IPS DF 4.7 (cell line): ENCODE data around the gene TBC1D23.
"Not testable (repeated sequence)": the region's sequence is repeated elsewhere in the genome, so short reads cannot be mapped to it uniquely, and the experiment has no call there.

ENCODE experiments used
- DNase-seq: peaks from one replicate; pipeline ENCODE4 v3.0.0-alpha.2; 2013; ENCODE audit warnings: low spot score; ENCODE audit errors: extremely low read depth

Gene TBC1D23

GRCh38 chr3:100256731-100257151 lies 4.1 kb upstream of the TBC1D23 start:
- no peak for DNase-seq

DNA sequence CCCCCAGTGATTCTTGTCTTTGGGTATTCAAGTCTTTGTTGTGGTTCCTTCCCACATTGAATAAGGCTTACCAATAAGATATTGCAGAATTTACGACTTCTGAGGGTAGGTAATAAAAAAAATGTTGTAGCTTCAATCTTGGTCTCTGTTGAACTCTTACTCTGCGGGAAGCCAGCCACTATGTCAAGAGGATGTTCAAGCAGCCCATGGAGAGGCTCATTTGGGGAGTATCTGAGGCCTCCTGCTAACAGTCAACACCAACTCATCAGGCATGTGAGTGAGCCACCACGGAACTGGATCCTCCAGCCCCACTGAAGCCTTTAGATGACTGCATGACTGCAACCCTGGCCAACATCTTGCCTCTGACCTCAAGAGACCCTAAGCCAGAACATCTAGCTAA lies 3.2 kb upstream of the TBC1D23 start:
- no peak for DNase-seq

DNA sequence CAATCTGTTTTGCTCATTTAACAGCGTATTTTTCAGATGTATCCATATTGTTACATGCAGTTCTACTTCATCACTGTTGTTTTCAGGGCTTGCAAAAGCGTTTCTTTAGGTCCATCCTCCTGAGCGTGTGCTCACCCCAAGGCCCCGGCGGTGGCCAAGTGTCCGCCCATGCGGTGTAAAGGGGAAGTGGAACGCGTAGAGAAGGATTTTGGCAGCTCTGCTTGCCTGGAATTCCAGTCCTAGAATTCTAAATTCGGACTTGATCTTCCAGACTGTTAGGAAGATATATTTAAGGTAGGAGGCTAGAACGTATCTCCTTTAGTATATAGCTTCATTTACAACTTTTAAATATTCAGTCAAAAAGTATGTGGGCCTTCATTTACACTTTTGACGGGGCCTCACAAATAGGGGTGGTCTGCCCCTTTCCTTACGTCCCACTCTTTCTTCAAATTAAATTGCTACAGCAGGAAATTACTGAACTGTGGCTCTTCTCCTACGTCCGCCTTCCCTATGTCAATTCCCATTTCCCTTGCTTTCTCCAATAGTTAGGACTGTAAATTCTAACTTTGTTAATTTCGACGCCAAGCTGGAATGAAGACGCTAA lies 609 bp upstream of the TBC1D23 start:
- no peak for DNase-seq

DNA sequence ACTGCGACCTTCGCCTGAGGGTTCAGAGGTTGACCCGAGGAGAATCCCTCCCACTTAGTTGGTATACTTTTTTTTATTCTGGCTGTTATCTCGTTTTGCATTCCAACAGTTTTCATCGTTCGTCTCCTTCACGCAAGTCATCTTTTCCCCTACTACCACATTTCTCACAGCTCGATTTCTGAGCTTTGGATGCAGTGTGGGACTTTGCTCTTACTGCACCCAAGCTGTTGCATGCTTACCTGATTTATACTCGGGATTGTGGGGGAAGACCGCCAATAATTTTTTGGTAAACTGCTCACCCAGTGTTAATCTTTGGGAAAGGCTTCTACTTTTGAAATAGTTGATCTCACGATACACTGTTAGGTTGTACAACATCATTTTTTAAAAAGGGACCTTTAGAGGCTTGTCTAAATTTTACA lies 702 bp downstream of the TBC1D23 start:
- no peak for DNase-seq

GRCh38 chr3:100262925-100263324 lies 2.1 kb downstream of the TBC1D23 start:
- DNase-seq, result not testable (repeated sequence)

GRCh38 chr3:100263583-100263982 lies 2.8 kb downstream of the TBC1D23 start:
- no peak for DNase-seq

DNA sequence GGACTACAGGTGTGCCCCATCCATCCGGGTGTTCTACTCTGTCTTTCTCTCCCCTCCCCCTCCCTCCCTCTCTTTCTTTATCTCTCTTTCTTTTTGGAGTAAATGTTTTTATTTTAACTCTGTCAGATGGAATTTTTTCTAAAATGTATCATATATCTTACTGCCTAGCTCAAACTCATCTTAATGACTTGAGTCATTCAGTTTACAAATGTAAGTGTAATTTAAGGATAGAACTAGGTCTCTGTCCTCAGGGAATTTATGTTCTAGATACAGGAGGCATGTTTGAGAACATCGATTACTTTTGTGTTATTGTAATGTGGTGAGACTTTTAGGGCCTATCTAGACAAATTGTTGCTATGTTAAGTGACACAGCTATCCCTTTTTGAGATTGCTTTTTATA lies 3.5 kb downstream of the TBC1D23 start:
- no peak for DNase-seq

DNA sequence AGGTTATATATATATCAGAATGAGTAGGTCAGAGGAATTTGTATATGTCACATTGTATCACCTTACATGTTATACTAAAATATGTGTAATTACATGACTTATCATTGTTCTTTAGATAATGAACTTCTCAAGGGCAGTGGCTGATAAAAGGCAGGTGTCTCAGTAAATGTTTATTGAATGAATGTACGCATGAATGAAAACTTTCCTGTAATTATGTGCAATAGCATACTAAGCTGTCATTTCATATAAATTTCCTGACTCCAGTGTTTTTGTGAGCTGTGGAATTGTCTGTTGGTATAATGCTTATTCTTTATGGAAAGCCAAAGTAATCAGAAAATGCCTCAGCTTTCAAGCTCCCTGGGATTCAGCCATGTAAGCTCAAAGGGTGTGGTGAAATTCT lies 4.2 kb downstream of the TBC1D23 start:
- DNase-seq, result no peak

DNA sequence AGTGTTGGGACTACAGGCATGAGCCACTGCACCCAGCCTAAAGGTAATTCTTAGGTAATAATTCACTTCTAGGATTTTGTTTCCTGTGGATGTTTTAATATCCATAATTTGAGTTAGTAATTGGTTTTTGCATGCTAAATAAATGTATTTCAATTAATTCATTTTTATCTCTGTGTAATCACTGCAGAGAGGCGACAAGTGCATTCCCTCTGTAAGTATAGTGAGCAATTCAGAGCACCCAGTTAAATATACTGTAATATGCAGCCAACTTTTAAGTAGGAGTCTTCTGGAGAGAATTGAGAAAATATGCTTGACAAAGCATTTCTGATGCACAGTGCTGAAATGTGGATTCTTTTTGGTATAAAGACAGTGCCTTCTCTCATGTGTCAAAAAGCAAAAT lies 5.7 kb downstream of the TBC1D23 start:
- DNase-seq, result no peak

- no peak for DNase-seq
Measured at GRCh38 chr3:100268156-100268555, 7.4 kb downstream of the TBC1D23 start.

DNA sequence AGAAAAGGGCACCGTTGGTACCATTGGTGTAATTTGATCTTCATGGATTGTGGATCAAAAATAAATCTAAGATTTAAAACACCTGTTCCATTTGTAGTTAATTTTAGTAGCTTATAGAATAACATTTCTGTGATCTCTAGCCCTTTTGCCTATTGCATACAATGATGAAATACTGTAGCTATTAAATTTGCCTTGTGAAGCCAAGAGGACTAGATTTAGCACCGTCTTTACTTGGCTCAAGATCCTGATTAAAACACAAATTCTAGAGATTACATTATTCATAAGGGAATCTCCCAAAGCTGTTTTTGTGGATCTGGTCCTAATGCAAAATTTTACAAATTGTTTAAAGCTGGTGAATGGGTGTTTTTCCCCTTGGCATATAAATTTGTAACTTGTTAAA lies 8.2 kb downstream of the TBC1D23 start:
- no peak for DNase-seq

- DNase-seq, result no peak
Measured at GRCh38 chr3:100269410-100270214, 8.8 kb downstream of the TBC1D23 start.

- no peak for DNase-seq
Measured at GRCh38 chr3:100270215-100270583, 9.4 kb downstream of the TBC1D23 start.

DNA sequence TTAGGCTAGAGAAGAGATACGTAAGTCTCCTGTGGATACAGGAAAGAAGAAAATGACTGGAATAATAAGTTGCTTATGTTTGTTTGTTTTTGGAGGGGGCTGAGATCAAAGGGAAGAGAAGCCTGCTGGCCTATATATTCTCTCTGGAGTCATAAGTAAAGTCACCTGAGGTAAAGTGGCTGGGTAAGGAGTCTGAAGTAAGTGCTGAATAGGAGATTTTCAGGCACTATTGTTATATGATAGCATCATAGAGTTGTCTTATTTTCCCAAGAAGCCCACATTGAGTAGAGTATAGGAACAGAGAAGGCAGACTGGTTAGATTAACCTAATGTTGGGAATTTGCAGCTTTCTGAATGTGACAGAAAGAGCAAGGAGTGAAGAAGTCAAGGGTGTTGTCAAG lies 10.7 kb downstream of the TBC1D23 start:
- no peak for DNase-seq

GRCh38 chr3:100272797-100273611 lies 12.2 kb downstream of the TBC1D23 start:
- not testable (repeated sequence) for DNase-seq

DNA sequence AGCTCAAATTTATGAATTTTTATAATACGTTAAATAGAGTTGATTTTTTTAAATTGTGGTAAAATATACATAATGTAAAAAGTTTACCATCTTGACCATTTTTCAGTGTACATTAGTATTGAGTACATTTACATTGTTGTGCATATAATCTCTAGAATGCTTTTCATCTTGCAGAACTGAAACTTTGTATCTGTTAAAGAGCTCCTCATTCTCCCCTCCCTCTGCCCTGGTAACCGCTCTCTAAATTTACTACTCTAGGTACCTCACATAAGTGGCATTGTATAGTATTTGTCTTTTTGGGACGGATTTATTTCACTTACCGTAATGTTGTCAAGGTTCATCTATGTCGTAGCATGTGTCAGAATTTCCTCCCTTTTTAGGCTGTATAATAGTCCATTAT lies 13.6 kb downstream of the TBC1D23 start:
- DNase-seq, result no peak

DNA sequence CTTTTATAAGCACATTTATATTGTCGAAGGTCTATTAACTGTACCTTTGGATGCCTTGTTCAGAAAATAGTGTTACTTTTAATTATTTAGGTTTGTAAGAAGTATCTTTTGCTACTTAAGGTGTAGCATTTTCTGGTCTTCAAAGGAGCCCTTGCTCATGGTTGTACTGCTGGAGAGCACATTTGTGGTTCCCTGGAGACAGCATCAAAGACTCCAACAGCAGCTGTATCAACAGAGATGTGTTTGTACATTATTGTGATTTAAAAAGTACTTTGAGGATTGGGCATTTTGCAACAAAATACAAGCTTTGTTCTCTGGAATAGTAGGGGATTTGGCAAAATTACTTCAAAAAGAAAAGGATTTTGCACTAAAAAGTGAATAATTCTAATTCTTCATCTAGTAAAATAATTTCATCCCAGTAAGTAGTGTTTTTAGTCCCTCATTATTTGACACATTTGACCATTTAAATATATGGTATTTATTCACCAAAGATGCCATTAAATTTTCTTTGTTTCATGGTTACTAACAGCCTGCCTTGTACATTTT lies 16.5 kb downstream of the TBC1D23 start:
- DNase-seq, result no peak

DNA sequence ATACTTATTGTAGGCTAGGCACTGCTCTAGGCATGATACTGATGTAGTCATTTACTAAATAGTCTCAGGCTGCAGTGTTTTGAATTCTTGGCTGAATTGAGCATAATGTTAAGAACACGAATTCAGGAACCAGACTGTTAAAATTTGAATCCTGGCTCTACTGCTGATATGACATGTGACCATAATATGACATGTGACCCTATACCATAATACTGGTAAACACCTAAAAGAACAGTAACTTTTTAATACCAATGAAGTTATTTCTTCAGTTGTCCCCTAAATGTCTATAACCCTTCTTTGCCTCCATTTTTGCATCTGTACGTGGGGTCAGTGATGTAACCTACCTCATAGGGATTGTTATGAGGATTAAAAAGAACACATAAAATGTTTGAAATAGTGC lies 18.1 kb downstream of the TBC1D23 start:
- DNase-seq, result no peak

GRCh38 chr3:100288288-100288894 lies 27.6 kb downstream of the TBC1D23 start:
- DNase-seq, result no peak

DNA sequence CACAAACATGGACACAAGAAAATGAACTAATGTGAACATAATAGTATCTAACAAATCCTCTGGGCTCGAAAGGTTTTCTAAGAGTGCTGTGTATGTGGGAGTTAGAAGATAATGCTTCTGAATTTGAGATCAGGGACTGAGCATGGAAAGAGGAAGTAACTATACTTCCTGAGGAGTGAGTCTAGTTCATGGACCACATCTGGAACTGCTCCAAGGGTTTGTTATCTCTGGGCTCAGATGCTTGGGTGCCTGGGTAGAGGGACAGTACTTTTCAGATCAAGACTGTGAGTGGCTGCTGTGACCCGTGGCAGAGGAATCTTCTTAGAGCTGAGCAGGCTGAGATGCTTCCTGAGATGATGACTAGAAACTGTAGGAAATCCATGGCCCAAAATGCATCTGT lies 28.5 kb downstream of the TBC1D23 start:
- no peak for DNase-seq

DNA sequence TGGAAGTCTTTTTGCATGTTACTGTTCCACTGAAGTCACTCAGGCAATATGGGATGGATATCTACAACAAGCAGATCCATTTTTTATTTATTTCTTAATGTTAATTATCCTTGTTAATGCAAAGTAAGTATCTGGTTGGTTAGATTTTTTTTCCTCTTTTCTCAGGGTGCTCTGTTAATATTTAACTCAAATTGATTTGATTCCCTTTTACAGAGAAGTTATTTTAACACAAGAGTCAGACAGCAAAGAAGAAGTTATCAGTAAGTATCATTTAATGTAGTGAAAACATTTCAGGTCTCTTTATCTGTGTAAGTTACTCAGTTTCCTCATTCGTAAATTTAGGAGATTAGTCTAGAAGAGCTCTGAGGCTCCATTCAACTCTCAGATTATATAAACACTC lies 34.3 kb downstream of the TBC1D23 start:
- DNase-seq, result no peak

DNA sequence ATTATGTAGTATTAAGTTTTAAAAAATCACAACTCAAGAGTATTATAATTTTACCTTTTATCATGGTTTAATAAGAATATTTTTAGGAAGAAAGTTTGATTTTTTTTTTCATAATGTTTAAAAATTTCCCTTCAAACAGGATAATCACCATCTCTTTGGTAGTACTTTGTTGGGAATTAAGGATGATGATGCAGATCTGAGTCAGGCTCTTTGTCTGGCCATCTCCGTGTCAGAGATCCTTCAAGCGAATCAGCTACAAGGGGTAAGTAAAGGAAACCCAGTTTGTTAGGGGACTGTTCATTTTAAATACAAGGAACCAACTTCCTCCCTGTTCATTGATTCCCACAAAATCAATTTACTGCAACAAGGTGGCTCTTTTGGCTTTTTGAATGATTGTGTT lies 37.0 kb downstream of the TBC1D23 start:
- DNase-seq, result no peak
